Hepatocyte (in vitro differentiated cells): ENCODE data around the gene DPYD.

Source experiments
- CTCF ChIP-seq: fragments of 200-600 bp; sonication (generic); IDR thresholded peaks from 2 replicates; pipeline ENCODE4 v1.5.1; 2016; ENCODE audit warnings: antibody characterized with exemption, mild to moderate bottlenecking; ENCODE audit not compliant: poor library complexity
- EZH2phosphoT487 ChIP-seq: fragments of 200-600 bp; sonication (generic); IDR thresholded peaks from one replicate; pipeline ENCODE4 v1.6.1; 2018; ENCODE audit warnings: antibody characterized with exemption, mild to moderate bottlenecking, low read depth, moderate library complexity; ENCODE audit not compliant: unreplicated experiment, severe bottlenecking

DNA sequence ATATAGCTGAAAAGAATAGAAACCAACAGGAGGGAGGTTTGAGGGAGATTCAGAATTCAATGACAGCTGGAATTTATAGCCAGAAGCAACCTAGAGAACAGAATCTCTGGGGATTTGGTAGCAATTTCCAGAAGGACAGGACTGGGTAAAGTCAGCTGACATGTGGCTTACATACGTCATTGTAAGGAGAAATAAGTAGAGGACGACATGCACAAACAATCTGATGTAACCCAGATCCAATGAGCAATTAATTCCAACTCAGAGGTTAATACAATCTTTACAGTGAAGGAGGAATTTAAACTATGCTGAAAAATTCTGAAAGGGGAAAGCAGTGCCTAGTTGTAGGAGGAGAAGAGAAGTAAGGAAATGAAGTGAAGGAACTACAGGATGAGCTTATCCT is 815.3 kb downstream of the DPYD start:
- TF ChIP-seq CTCF (no peak), EZH2phosphoT487 (no peak)
